ENCODE data around the gene RORC.

GRCh38 chr1:151871284-151872030, 39.9 kb upstream of the RORC start:
- TF ChIP-seq CTCF (conservative IDR thresholded peaks at IDR 0.05 in 1 of 2, IDR thresholded peaks at IDR 0.05 in 1 of 2; ENCODE audit: extremely low read depth in 1 of 2, insufficient read depth in 1 of 2, low read depth in 1 of 2, low read length in 2 of 2) (no peak), EZH2 (IDR thresholded peaks at IDR 0.05; ENCODE audit: borderline replicate concordance, low read length) (no peak)
